NK-92 (cell line): ENCODE data around the gene PRR5.

Experiments used
- DNase-seq: peaks from one replicate; lab custom pipeline; 2025; ENCODE audit not compliant: unreplicated experiment; lab: John Stamatoyannopoulos, UW

PRR5 gene

GRCh38 chr22:44786136-44786535 is 84.1 kb downstream of the PRR5 start:
- no peak for DNase-seq

GRCh38 chr22:44786610-44787009 is 84.6 kb downstream of the PRR5 start:
- no peak for DNase-seq
